Endodermal cell (in vitro differentiated cells): ENCODE measurements around the gene OR2A25. TPM values are rescaled to one million over a fixed set of nuclear protein-coding genes. Genes with fewer than 3 reads are reported as not detected.
A peak's percentile ranks its signal among the peaks of the same experiment; 100 is the strongest.

ENCODE experiments used
- DNase-seq: peaks from one replicate; pipeline ENCODE4 v3.0.0-alpha.2; 2017
- H3K27ac ChIP-seq: 2 replicates; pipeline ENCODE4 v1.5.1; 2013; ENCODE audit warnings: mild to moderate bottlenecking, low read depth, low read length, moderate library complexity
- H3K27me3 ChIP-seq: 2 replicates; pipeline ENCODE4 v1.6.1; 2013; ENCODE audit warnings: mild to moderate bottlenecking, low read length, moderate library complexity; ENCODE audit not compliant: insufficient read depth, control insufficient read depth, poor library complexity, severe bottlenecking
- H3K36me3 ChIP-seq: 2 replicates; pipeline ENCODE4 v1.7.0; 2013; ENCODE audit warnings: mild to moderate bottlenecking, low read length, moderate library complexity; ENCODE audit not compliant: control insufficient read depth, insufficient read depth
- H3K4me1 ChIP-seq: one replicate; pipeline ENCODE4 v1.7.0; 2013; ENCODE audit warnings: low read length; ENCODE audit not compliant: control insufficient read depth, insufficient read depth
- H3K4me3 ChIP-seq: 2 replicates; pipeline ENCODE4 v1.5.1; 2013; ENCODE audit warnings: mild to moderate bottlenecking, low read length, moderate library complexity
- H3K9ac ChIP-seq: 2 replicates; pipeline ENCODE4 v1.6.1; 2013; ENCODE audit warnings: mild to moderate bottlenecking, low read length, moderate library complexity; ENCODE audit not compliant: poor library complexity, severe bottlenecking; ENCODE audit errors: extremely low read depth
- H3K9me3 ChIP-seq: 2 replicates; pipeline ENCODE4 v1.6.1; 2013; ENCODE audit warnings: mild to moderate bottlenecking, low read length, moderate library complexity; ENCODE audit not compliant: control insufficient read depth
- H3K27ac Mint-ChIP-seq: 2 replicates; pipeline ENCODE4 v1.8.0; 2020; ENCODE audit warnings: mixed read lengths
- H3K27me3 Mint-ChIP-seq: 2 replicates; pipeline ENCODE4 v1.8.0; 2021; ENCODE audit warnings: mild to moderate bottlenecking, mixed read lengths; ENCODE audit not compliant: insufficient read depth
- H3K36me3 Mint-ChIP-seq: 2 replicates; pipeline ENCODE4 v1.8.0; 2020; ENCODE audit warnings: low read depth, mixed read lengths
- H3K4me1 Mint-ChIP-seq: 2 replicates; pipeline ENCODE4 v1.8.0; 2020; ENCODE audit warnings: mixed read lengths
- H3K4me3 Mint-ChIP-seq: 2 replicates; pipeline ENCODE4 v1.8.0; 2020; ENCODE audit warnings: mild to moderate bottlenecking, moderate library complexity, mixed read lengths
- H3K9me3 Mint-ChIP-seq: 2 replicates; pipeline ENCODE4 v1.8.0; 2020; ENCODE audit warnings: mild to moderate bottlenecking, mixed read lengths
- CTCF ChIP-seq: fragments of 200-600 bp; sonication (generic); conservative IDR thresholded peaks from 2 replicates; pipeline ENCODE4 v1.5.0; 2021; ENCODE audit warnings: antibody characterized with exemption, mild to moderate bottlenecking
- WGBS, 2 experiments: methylation state at CpG; one replicate each; pipeline versions ENCODE4 v1.1.5 to v1.1.7; 2013; ENCODE audit warnings: missing lambda C conversion rate in 2 of 2, mixed read lengths in 1 of 2; ENCODE audit not compliant: insufficient coverage in 1 of 2, insufficient read length in 1 of 2; 5-methylcytosine and 5-hydroxymethylcytosine counted together
- total RNA-seq, 2 donors: library from RNA; stranded (reverse); fragmentation: NEBNext Ultra II Directional in 1 of 2; extraction: Animal tissue kit (Norgen Biotek cat#: 25700) in 1 of 2; gene quantifications; 2 replicates in 1 of 2; 3 replicates in 1 of 2; pipeline ENCODE4 v1.2.1, GENCODE V29; 2021

The OR2A25 gene
- total RNA-seq, 2 donors from 2014 or later, result not detected

GRCh38 chr7:144118341-144118740 lies 48.7 kb downstream of the OR2A25 start:
- H3K9me3 ChIP-seq, result no peaks in the 10 kb centered on the region
- no peak overlapping the region for H3K4me3 Mint-ChIP-seq
- peaks cover 1% of the 10 kb centered on the region for H3K9me3 Mint-ChIP-seq
- H3K4me1 ChIP-seq, result no peaks in the 10 kb centered on the region
- H3K27ac ChIP-seq, result no peak overlapping the region
- H3K9ac ChIP-seq, result no peak overlapping the region
- peak; percentile 52 for DNase-seq
- no peaks in the 10 kb centered on the region for H3K27me3 ChIP-seq
- peaks cover 2% of the 10 kb centered on the region for H3K27me3 Mint-ChIP-seq
- H3K36me3 ChIP-seq, result no peaks in the 10 kb centered on the region
- H3K4me3 ChIP-seq, result no peak overlapping the region
- H3K4me1 Mint-ChIP-seq, result no peaks in the 10 kb centered on the region
- H3K36me3 Mint-ChIP-seq, result no peaks in the 10 kb centered on the region
- 70 to 85% methylated on average over 3 to 8 of the region's 8 CpGs for WGBS, 2 experiments
- TF ChIP-seq CTCF, result peak; percentile 32
- no peak overlapping the region for H3K27ac Mint-ChIP-seq

GRCh38 chr7:144122876-144123275 lies 53.3 kb downstream of the OR2A25 start, which contains the start of gene OR2A14:
TSS of gene OR2A14 (plus strand) at chr7:144123176. CDS start at chr7:144129113, 5,937 bp downstream.
- Histone ChIP-seq H3K27me3 (no peaks in the 10 kb centered on the region), H3K27ac (no peak within 1 kb of the TSS), H3K9ac (no peak within 1 kb of the TSS), H3K4me3 (no peak within 1 kb of the TSS), H3K9me3 (no peaks in the 10 kb centered on the region), H3K36me3 (no peaks in the 10 kb centered on the region), H3K4me1 (no peaks in the 10 kb centered on the region)
- no peaks in the 10 kb centered on the region for H3K4me1 Mint-ChIP-seq
- H3K27me3 Mint-ChIP-seq, result no peaks in the 10 kb centered on the region
- peaks cover 1% of the 10 kb centered on the region for H3K9me3 Mint-ChIP-seq
- H3K27ac Mint-ChIP-seq, result no peak within 1 kb of the TSS
- no peak within 1 kb of the TSS for H3K4me3 Mint-ChIP-seq
- TF ChIP-seq CTCF, result no peak
- no peak for DNase-seq
- H3K36me3 Mint-ChIP-seq, result no peaks in the 10 kb centered on the region
- WGBS, 2 experiments, result 100% methylated on average over 1 of the region's 1 CpG; no CpG with 5 or more reads in 1 of the 2 experiments

Other genes with a start within 250 kb of the OR2A25 start
- 100 to 1,000 TPM in 1 of 2 donors, 10 to 100 TPM in 1; 67.7 to 123 TPM for gene TCAF1, start 167.6 kb upstream of the OR2A25 start, total RNA-seq
- not detected for gene OR2F2, start 134.6 kb upstream of the OR2A25 start, total RNA-seq
- not detected for gene OR2F1, start 115.0 kb upstream of the OR2A25 start, total RNA-seq
- not detected for gene OR6B1, start 69.5 kb upstream of the OR2A25 start, total RNA-seq
- gene OR2A5, start 20.9 kb upstream of the OR2A25 start, total RNA-seq, result not detected
- not detected for gene OR2A12, start 16.5 kb downstream of the OR2A25 start, total RNA-seq
- not detected for gene OR2A2, start 39.8 kb downstream of the OR2A25 start, total RNA-seq
- gene OR2A14, start 53.4 kb downstream of the OR2A25 start, total RNA-seq, result not detected
- gene CTAGE4, start 113.7 kb downstream of the OR2A25 start, total RNA-seq, result 1 to 10 TPM; 6.3 to 8.7 TPM
- 10 to 100 TPM in 1 of 2 donors, 1 to 10 TPM in 1; 9.5 to 18.4 TPM for gene ARHGEF35, start 126.0 kb downstream of the OR2A25 start, total RNA-seq
- gene OR2A42, start 169.8 kb downstream of the OR2A25 start, total RNA-seq, result not detected
- gene OR2A7, start 195.0 kb downstream of the OR2A25 start, total RNA-seq, result 1 to 10 TPM; 3.8 to 4.8 TPM
- gene CTAGE8, start 199.5 kb downstream of the OR2A25 start, total RNA-seq, result 1 to 10 TPM in 1 of 2 donors, not detected in 1; 8.4 TPM
- gene OR2A1, start 242.6 kb downstream of the OR2A25 start, total RNA-seq, result not detected